MCF 10A (cell line): ENCODE results near the gene CAMK2B. TPM values are rescaled to one million over a fixed set of nuclear protein-coding genes. Genes with fewer than 3 reads are reported as not detected.

ENCODE experiments used
- BruUV-seq: library from RNA; stranded (reverse); fragments of 400-500 nt; replicated peaks from 2 replicates; lab custom pipeline; 2021; lab: Mats Ljungman, UMichigan
- CTCF ChIA-PET: fragments of 300-600 bp; sonication (Branson Sonifier 250); formaldehyde crosslinking; extraction: SDS; loops from one replicate; lab custom pipeline; 2021; ENCODE audit warnings: antibody characterized with exemption, inconsistent platforms; lab: Yijun Ruan, JAX
- POLR2A ChIA-PET: fragments of 300-600, 350-650 bp; sonication (Branson Sonifier 250); formaldehyde crosslinking; extraction: SDS; loops from one replicate; lab custom pipeline; 2020; ENCODE audit warnings: antibody characterized with exemption, inconsistent platforms; lab: Yijun Ruan, JAX
- DNase-seq: peaks from one replicate; pipeline ENCODE4 v3.0.0-alpha.2; 2018; ENCODE audit not compliant: unreplicated experiment
- H3K27ac Mint-ChIP-seq: one replicate; pipeline ENCODE4 v1.8.0; 2022; ENCODE audit warnings: mild to moderate bottlenecking, low read depth, mixed read lengths; ENCODE audit not compliant: unreplicated experiment
- H3K27me3 Mint-ChIP-seq: one replicate; pipeline ENCODE4 v1.8.0; 2022; ENCODE audit warnings: mixed read lengths; ENCODE audit not compliant: insufficient read depth, unreplicated experiment
- H3K36me3 Mint-ChIP-seq: one replicate; pipeline ENCODE4 v1.8.0; 2022; ENCODE audit warnings: mild to moderate bottlenecking, moderate library complexity, mixed read lengths; ENCODE audit not compliant: insufficient read depth, unreplicated experiment
- H3K4me1 Mint-ChIP-seq: one replicate; pipeline ENCODE4 v1.8.0; 2022; ENCODE audit warnings: mixed read lengths; ENCODE audit not compliant: insufficient read depth, unreplicated experiment
- H3K4me3 Mint-ChIP-seq: one replicate; pipeline ENCODE4 v1.8.0; 2022; ENCODE audit warnings: mild to moderate bottlenecking, moderate library complexity, mixed read lengths; ENCODE audit not compliant: unreplicated experiment
- H3K9me3 Mint-ChIP-seq: one replicate; pipeline ENCODE4 v1.8.0; 2022; ENCODE audit warnings: mixed read lengths; ENCODE audit not compliant: unreplicated experiment
- CTCF ChIP-seq: fragments of 200-600 bp; IDR thresholded peaks from one replicate; pipeline ENCODE4 v1.8.0; 2022; ENCODE audit warnings: antibody characterized with exemption, mild to moderate bottlenecking; ENCODE audit not compliant: unreplicated experiment
- intact Hi-C: fragments of 100-400 bp; cut with micrococcal nuclease; formaldehyde crosslinking; loops from 2 replicates; pipeline ENCODE4 v1.14.1; 2022
- total RNA-seq: library from RNA; stranded (reverse); gene quantifications from 2 replicates; pipeline ENCODE4 v1.2.3, GENCODE V29; 2022

Gene CAMK2B
- total RNA-seq, 1 experiment from 2014 or later = 1.8 TPM

GRCh38 chr7:44273681-44274622 is 51.4 kb downstream of the CAMK2B start:
- BruUV-seq = no TSS peak
- Mint-ChIP-seq H3K9me3 (no peaks in the 10 kb centered on the region), H3K27ac (no peak overlapping the region), H3K36me3 (no peaks in the 10 kb centered on the region), H3K4me1 (no peaks in the 10 kb centered on the region), H3K27me3 (no peaks in the 10 kb centered on the region), H3K4me3 (no peak overlapping the region)
- no peak for TF ChIP-seq CTCF
- no peak for DNase-seq
- ChIA-PET POLR2A (no interaction called here), CTCF (interaction anchor here (0.5 kb wide), 1 partner anchor 1538 kb away, joined by 7 read pairs; no protein-coding TSS in a partner anchor)
- intact Hi-C loops = no loop called here

GRCh38 chr7:44272981-44273380 is 52.4 kb downstream of the CAMK2B start:
- POLR2A ChIA-PET = interaction anchor here (0.7 kb wide), 1 partner anchor 288 kb away, joined by 3 read pairs; no protein-coding TSS in a partner anchor
- no TSS peak for BruUV-seq
- H3K4me1 Mint-ChIP-seq = no peaks in the 10 kb centered on the region
- H3K27ac Mint-ChIP-seq = no peak overlapping the region
- TF ChIP-seq CTCF = no peak
- CTCF ChIA-PET = no interaction called here
- H3K27me3 Mint-ChIP-seq = no peaks in the 10 kb centered on the region
- H3K9me3 Mint-ChIP-seq = no peaks in the 10 kb centered on the region
- H3K36me3 Mint-ChIP-seq = no peaks in the 10 kb centered on the region
- H3K4me3 Mint-ChIP-seq = no peak overlapping the region
- no peak for DNase-seq
- intact Hi-C loops = no loop called here

- no peak overlapping the region for H3K27ac Mint-ChIP-seq
- DNase-seq = no peak
- intact Hi-C loops = no loop called here
- H3K27me3 Mint-ChIP-seq = no peaks in the 10 kb centered on the region
- BruUV-seq = no TSS peak
- TF ChIP-seq CTCF = no peak
- H3K9me3 Mint-ChIP-seq = no peaks in the 10 kb centered on the region
- CTCF ChIA-PET = no interaction called here
- H3K4me3 Mint-ChIP-seq = no peak overlapping the region
- H3K36me3 Mint-ChIP-seq = no peaks in the 10 kb centered on the region
- no peaks in the 10 kb centered on the region for H3K4me1 Mint-ChIP-seq
- POLR2A ChIA-PET = no interaction called here
Measured at GRCh38 chr7:44272456-44272855, 52.9 kb downstream of the CAMK2B start.

GRCh38 chr7:44269943-44270493 is 55.4 kb downstream of the CAMK2B start:
- CTCF ChIA-PET = interaction anchor here (0.5 kb wide), 1 partner anchor 503 kb away, joined by 3 read pairs; no protein-coding TSS in a partner anchor
- no TSS peak for BruUV-seq
- TF ChIP-seq CTCF = no peak
- no peak overlapping the region for H3K27ac Mint-ChIP-seq
- POLR2A ChIA-PET = no interaction called here
- H3K4me3 Mint-ChIP-seq = no peak overlapping the region
- no peaks in the 10 kb centered on the region for H3K9me3 Mint-ChIP-seq
- intact Hi-C loops = no loop called here
- H3K4me1 Mint-ChIP-seq = peaks cover 2% of the 10 kb centered on the region
- H3K27me3 Mint-ChIP-seq = no peaks in the 10 kb centered on the region
- H3K36me3 Mint-ChIP-seq = no peaks in the 10 kb centered on the region
- DNase-seq = no peak
